VCaP (cell line): Measurements from ENCODE around the gene MTA3.

ENCODE experiments used
- H3K27ac ChIP-seq: fragments of 450-650 bp; 2 replicates; pipeline ENCODE4 v1.5.1; 2017
- CTCF ChIP-seq: fragments of 450-650 bp; conservative IDR thresholded peaks from 2 replicates; pipeline ENCODE4 v1.5.1; 2017; ENCODE audit warnings: mild to moderate bottlenecking, moderate library complexity

The MTA3 gene

GRCh38 chr2:42653908-42654445 lies 85.5 kb downstream of the MTA3 start:
- no peak overlapping the region for H3K27ac ChIP-seq
- TF ChIP-seq CTCF, result no peak

- no peak overlapping the region for H3K27ac ChIP-seq
Measured at GRCh38 chr2:42658306-42658705, 89.9 kb downstream of the MTA3 start.

DNA sequence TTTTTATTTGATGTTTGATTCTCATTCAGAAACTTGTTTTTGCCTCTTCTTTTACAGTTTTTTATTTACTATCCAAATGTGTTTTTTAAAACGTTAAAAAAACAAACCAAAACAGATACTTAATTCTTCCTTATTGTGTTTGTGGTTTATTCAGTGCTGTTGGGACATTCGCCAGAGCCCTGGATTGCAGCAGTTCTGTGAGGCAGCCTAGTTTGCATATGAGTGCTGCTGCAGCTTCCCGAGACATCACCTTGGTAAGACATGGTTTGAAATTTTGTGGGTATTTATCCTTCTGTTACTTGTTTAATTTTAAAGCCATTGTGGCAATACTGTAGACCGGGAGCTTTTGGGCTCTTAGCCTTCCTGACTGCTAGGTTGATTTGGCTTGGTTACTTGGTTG lies 91.2 kb downstream of the MTA3 start:
- no peak for TF ChIP-seq CTCF
- no peak overlapping the region for H3K27ac ChIP-seq

More at GRCh38 chr2:42658306-42658705, 89.9 kb downstream of the MTA3 start:
- no peak for TF ChIP-seq CTCF

DNA sequence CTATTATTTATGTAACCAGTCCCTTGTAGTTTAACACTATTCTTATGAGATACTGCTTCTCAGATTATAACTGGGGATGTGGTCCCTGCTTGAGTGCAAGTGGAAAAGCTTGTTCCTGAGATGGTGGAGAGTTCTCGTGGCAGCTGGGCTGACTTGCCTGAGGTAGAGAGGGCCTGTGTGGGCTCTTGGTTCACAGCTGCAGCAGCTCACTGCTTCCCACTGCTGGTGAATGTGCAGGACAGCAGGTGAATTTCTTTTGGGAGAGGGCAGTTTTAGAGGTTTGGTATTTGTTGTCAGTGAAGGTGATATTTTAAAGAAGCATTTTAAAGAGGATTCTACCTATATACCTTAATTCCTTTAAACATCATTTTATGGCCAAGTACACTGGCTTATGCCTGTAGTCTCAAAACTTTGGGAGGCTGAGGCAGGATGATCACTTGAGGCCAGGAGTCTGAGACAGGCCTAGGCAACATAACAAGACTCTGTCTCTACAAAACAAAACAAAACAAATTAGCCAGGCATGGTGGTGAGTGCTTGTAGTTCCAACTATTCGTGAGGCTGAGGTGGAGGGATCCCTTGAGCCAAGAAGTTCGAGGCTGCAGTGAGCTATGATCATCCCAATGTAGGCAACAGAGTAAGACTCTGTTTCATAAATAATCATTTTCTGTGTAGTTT lies 94.8 kb downstream of the MTA3 start:
- TF ChIP-seq CTCF, result peak; percentile 99
- H3K27ac ChIP-seq, result peak overlapping the region; percentile 46

GRCh38 chr2:42663828-42664227 lies 95.4 kb downstream of the MTA3 start:
- peak overlapping the region; percentile 46 for H3K27ac ChIP-seq
- TF ChIP-seq CTCF, result no peak

DNA sequence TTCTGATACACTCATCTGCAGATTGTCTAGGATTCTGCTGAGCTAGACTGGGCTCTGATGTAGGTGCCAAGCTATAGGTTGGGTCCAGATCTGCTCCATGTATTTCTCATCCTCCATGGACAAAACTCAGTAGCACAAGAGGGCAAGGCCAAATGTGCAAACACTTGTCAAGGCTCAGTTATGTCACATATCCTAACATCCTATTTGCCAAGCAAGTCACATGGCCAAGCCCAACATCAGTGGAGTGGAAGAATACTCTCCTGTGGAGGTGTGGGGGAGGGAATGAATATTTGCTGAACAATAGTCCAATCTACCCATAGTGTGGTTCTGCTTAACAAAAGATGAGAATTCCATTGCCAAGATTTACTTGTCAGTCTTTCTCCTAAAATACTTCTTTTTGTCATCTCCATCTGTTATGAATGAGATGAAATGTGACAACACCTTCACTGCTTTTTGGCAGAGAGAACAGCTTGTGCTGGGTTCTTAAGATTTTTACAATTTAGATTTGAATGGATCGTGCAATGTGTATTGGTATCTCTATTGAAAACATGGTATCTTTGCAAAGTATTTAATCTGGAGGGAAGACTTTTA lies 105.7 kb downstream of the MTA3 start:
- no peak overlapping the region for H3K27ac ChIP-seq
- no peak for TF ChIP-seq CTCF

DNA sequence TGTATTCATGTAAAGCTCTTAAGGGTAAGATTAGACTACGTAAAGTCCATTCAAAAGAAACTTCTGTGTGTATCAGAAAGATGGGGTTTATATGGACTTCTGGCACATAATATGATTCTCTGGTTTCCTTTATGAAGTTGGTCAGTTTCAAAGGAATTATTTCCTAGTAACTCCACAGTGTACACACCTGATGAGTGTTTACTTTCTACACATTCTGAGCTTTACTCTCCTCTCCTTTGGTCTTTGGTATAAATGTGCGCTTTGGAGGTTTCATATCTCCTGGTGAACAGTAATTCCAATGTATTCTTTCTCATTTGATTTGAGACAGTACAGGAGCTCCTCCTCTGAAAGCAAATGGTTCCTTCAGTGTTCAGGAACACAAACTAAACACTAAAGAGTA lies 107.4 kb downstream of the MTA3 start:
- TF ChIP-seq CTCF, result no peak
- H3K27ac ChIP-seq, result no peak overlapping the region
